A673 (cell line): ENCODE measurements around the gene ARID3C. TPM values are rescaled to one million over a fixed set of nuclear protein-coding genes. Genes with fewer than 3 reads are reported as not detected.

Source experiments
- BruUV-seq: library from RNA; stranded (reverse); fragments of 400-500 nt; replicated peaks from 2 replicates; lab custom pipeline; 2021; lab: Mats Ljungman, UMichigan
- CTCF ChIA-PET: fragments of 300-600 bp; sonication (Branson Sonifier 250); formaldehyde crosslinking; loops from one replicate; lab custom pipeline; 2022; ENCODE audit warnings: antibody characterized with exemption; lab: Charles Lee
- POLR2A ChIA-PET: fragments of 300-600 bp; sonication (Branson Sonifier 250); formaldehyde crosslinking; loops from one replicate; lab custom pipeline; 2022; ENCODE audit warnings: antibody characterized with exemption; ENCODE audit not compliant: low non-redundant PET; lab: Charles Lee
- DNase-seq: peaks from one replicate; pipeline ENCODE4 v3.0.0-alpha.2; 2015; ENCODE audit warnings: low spot score
- H3K27ac ChIP-seq: fragments of 200-600 bp; sonication (generic); 2 replicates; pipeline ENCODE4 v1.5.1; 2016; ENCODE audit warnings: mixed run types, low read depth, mild to moderate bottlenecking, mixed read lengths, antibody characterized with exemption, low read length; ENCODE audit not compliant: poor library complexity, severe bottlenecking
- H3K27me3 ChIP-seq: fragments of 200-600 bp; sonication (generic); replicated peaks from 2 replicates; pipeline ENCODE4 v1.6.1; 2017; ENCODE audit warnings: mixed run types, low read depth, mild to moderate bottlenecking, mixed read lengths, antibody characterized with exemption, low read length; ENCODE audit not compliant: insufficient read depth, poor library complexity
- H3K36me3 ChIP-seq: fragments of 200-600 bp; sonication (generic); 2 replicates; pipeline ENCODE4 v1.6.1; 2016; ENCODE audit warnings: mixed run types, mild to moderate bottlenecking, mixed read lengths, antibody characterized with exemption, low read length; ENCODE audit not compliant: insufficient read depth, poor library complexity, severe bottlenecking
- H3K4me1 ChIP-seq: fragments of 200-600 bp; sonication (generic); 2 replicates; pipeline ENCODE4 v1.6.1; 2017; ENCODE audit warnings: mixed run types, mild to moderate bottlenecking, mixed read lengths, antibody characterized with exemption, low read length; ENCODE audit not compliant: insufficient read depth, poor library complexity, severe bottlenecking
- H3K4me3 ChIP-seq: fragments of 200-600 bp; sonication (generic); 2 replicates; pipeline ENCODE4 v1.5.1; 2016; ENCODE audit warnings: low read depth, mixed run types, mild to moderate bottlenecking, mixed read lengths, low read length; ENCODE audit not compliant: poor library complexity, severe bottlenecking
- H3K9me3 ChIP-seq: fragments of 200-600 bp; sonication (generic); 2 replicates; pipeline ENCODE4 v1.6.1; 2016; ENCODE audit warnings: mixed run types, low read depth, mild to moderate bottlenecking, mixed read lengths, antibody characterized with exemption, low read length; ENCODE audit not compliant: poor library complexity, severe bottlenecking
- EZH2 ChIP-seq: fragments of 200-600 bp; sonication (generic); IDR thresholded peaks from 2 replicates; pipeline ENCODE4 v1.6.1; 2017; ENCODE audit warnings: borderline replicate concordance, low read depth, mild to moderate bottlenecking, mixed read lengths, antibody characterized with exemption, low read length; ENCODE audit not compliant: poor library complexity, severe bottlenecking
- intact Hi-C: fragments of 100-400 bp; cut with micrococcal nuclease; formaldehyde crosslinking; loops from one replicate; pipeline ENCODE4 v1.10.0; 2022; ENCODE audit not compliant: unreplicated experiment
- total RNA-seq: library from RNA; stranded (reverse); gene quantifications from 2 replicates; pipeline ENCODE4 v1.2.3, GENCODE V29; 2021
- TF ChIP-seq, protein P1 (sequence below): fragments of 300-800, 200-600 bp; sonication (generic); conservative IDR thresholded peaks from 2 replicates; pipeline ENCODE4 v1.5.1; 2017; ENCODE audit warnings: low read depth, mild to moderate bottlenecking, antibody characterized with exemption, low read length, moderate library complexity, mixed read lengths

Gene ARID3C
- total RNA-seq, 1 experiment from 2014 or later, result not detected

DNA sequence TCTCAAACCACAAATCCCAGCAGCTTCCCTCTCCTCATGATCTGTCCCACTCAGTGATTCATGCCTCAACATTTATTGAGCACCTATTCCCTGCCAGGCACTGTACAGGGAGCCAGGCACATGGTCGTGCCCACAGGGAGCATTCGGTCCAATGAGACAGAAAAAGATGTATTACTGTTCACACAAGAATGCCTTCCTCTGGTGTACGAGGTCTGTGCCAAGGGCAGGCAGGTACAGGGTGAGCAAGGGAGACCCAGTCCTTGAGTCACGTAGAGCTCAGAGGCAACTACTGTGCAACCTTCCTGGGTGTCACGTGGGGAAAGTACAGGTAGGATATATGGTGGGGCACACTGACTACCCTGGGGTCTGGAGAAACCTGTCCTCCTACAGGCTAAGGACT, 43.9 kb downstream of the ARID3C start:
- H3K4me3 ChIP-seq, result no peak overlapping the region
- no peaks in the 10 kb centered on the region for H3K36me3 ChIP-seq
- intact Hi-C loops, result no loop called here
- TF ChIP-seq, protein P1, sequence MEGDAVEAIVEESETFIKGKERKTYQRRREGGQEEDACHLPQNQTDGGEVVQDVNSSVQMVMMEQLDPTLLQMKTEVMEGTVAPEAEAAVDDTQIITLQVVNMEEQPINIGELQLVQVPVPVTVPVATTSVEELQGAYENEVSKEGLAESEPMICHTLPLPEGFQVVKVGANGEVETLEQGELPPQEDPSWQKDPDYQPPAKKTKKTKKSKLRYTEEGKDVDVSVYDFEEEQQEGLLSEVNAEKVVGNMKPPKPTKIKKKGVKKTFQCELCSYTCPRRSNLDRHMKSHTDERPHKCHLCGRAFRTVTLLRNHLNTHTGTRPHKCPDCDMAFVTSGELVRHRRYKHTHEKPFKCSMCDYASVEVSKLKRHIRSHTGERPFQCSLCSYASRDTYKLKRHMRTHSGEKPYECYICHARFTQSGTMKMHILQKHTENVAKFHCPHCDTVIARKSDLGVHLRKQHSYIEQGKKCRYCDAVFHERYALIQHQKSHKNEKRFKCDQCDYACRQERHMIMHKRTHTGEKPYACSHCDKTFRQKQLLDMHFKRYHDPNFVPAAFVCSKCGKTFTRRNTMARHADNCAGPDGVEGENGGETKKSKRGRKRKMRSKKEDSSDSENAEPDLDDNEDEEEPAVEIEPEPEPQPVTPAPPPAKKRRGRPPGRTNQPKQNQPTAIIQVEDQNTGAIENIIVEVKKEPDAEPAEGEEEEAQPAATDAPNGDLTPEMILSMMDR, result no peak
- no peak for TF ChIP-seq EZH2
- ChIA-PET POLR2A (no interaction called here), CTCF (no interaction called here)
- H3K9me3 ChIP-seq, result no peaks in the 10 kb centered on the region
- H3K4me1 ChIP-seq, result peaks cover 8% of the 10 kb centered on the region
- no peak for DNase-seq
- no TSS peak for BruUV-seq
- peaks cover 37% of the 10 kb centered on the region for H3K27me3 ChIP-seq
- H3K27ac ChIP-seq, result no peak overlapping the region

DNA sequence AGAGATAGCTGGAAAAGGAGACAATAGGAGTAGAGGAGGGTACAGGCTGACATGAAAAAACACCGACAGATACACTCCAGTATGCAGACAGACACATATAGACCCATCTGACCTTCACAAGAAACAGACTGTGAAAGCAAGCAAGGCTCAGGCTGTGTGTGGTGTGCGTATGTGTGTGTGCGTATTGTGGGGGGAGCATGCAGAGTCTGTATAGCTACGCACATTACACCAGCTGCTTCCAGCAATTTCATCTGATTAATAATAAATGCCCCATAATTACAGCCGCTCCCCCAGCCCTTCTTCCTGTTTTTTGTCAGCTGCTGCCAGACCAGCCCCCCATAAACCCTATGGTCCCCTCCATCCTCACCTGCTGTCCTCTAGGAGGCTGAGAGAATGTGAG, 46.1 kb downstream of the ARID3C start:
- no peaks in the 10 kb centered on the region for H3K36me3 ChIP-seq
- no peak overlapping the region for H3K27ac ChIP-seq
- peaks cover 28% of the 10 kb centered on the region for H3K27me3 ChIP-seq
- H3K4me1 ChIP-seq, result peaks cover 18% of the 10 kb centered on the region
- CTCF ChIA-PET, result interaction anchor here (1.6 kb wide), 1 partner anchor 179 kb away, joined by 4 read pairs; no protein-coding TSS in a partner anchor
- H3K9me3 ChIP-seq, result no peaks in the 10 kb centered on the region
- intact Hi-C loops, result no loop called here
- POLR2A ChIA-PET, result no interaction called here
- no peak for DNase-seq
- TF ChIP-seq, protein P1, result no peak
- no peak for TF ChIP-seq EZH2
- no peak overlapping the region for H3K4me3 ChIP-seq
- no TSS peak for BruUV-seq

- TF ChIP-seq EZH2, result no peak
- TF ChIP-seq, protein P1, result no peak
- H3K27me3 ChIP-seq, result peaks cover 13% of the 10 kb centered on the region
- BruUV-seq, result no TSS peak
- H3K4me3 ChIP-seq, result no peak overlapping the region
- H3K36me3 ChIP-seq, result no peaks in the 10 kb centered on the region
- H3K27ac ChIP-seq, result no peak overlapping the region
- intact Hi-C loops, result no loop called here
- no peaks in the 10 kb centered on the region for H3K9me3 ChIP-seq
- ChIA-PET POLR2A (no interaction called here), CTCF (no interaction called here)
- peaks cover 22% of the 10 kb centered on the region for H3K4me1 ChIP-seq
- DNase-seq, result no peak
Observed at GRCh38 chr9:34581318-34581717, 47.5 kb downstream of the ARID3C start.
